Measurements from ENCODE around the gene USP36.

Gene USP36

GRCh38 chr17:78836420-78837021, 4.1 kb downstream of the USP36 start:
- no peak for DNase-seq

- no peak for DNase-seq
Observed at GRCh38 chr17:78834571-78834970, 6.0 kb downstream of the USP36 start.

- no peak for DNase-seq
Observed at GRCh38 chr17:78832541-78832810, 8.1 kb downstream of the USP36 start.

GRCh38 chr17:78831688-78832540, 8.7 kb downstream of the USP36 start:
- no peak for DNase-seq

- DNase-seq: no peak
Observed at GRCh38 chr17:78829477-78829876, 11.1 kb downstream of the USP36 start.

GRCh38 chr17:78828470-78829185, 12.0 kb downstream of the USP36 start:
- peak; percentile 9 for DNase-seq

GRCh38 chr17:78826836-78827509, 13.6 kb downstream of the USP36 start:
- no peak for DNase-seq

- no peak for DNase-seq
Observed at GRCh38 chr17:78826421-78826820, 14.2 kb downstream of the USP36 start.

- DNase-seq: no peak
Observed at GRCh38 chr17:78825696-78826095, 14.9 kb downstream of the USP36 start.

GRCh38 chr17:78824240-78824639, 16.4 kb downstream of the USP36 start:
- no peak for DNase-seq

- DNase-seq: no peak
Observed at GRCh38 chr17:78823282-78824046, 17.1 kb downstream of the USP36 start.

GRCh38 chr17:78822552-78822951, 18.1 kb downstream of the USP36 start:
- DNase-seq: no peak

- DNase-seq: no peak
Observed at GRCh38 chr17:78821961-78822360, 18.7 kb downstream of the USP36 start.

GRCh38 chr17:78820841-78821240, 19.8 kb downstream of the USP36 start:
- no peak for DNase-seq

- no peak for DNase-seq
Observed at GRCh38 chr17:78819806-78820792, 20.5 kb downstream of the USP36 start.

- no peak for DNase-seq
Observed at GRCh38 chr17:78819402-78819801, 21.2 kb downstream of the USP36 start.

GRCh38 chr17:78818932-78819331, 21.7 kb downstream of the USP36 start:
- no peak for DNase-seq

- DNase-seq: no peak
Observed at GRCh38 chr17:78818152-78818846, 22.3 kb downstream of the USP36 start.

- no peak for DNase-seq
Observed at GRCh38 chr17:78817123-78817522, 23.5 kb downstream of the USP36 start.

- DNase-seq: no peak
Observed at GRCh38 chr17:78815696-78816095, 24.9 kb downstream of the USP36 start.

GRCh38 chr17:78812855-78813254, 27.8 kb downstream of the USP36 start:
- no peak for DNase-seq

Measured in DMS 273 treated with DMSO at 0.1 percent for 48 hours (cell line).